ENCODE results near the gene RPS28.

The RPS28 gene

DNA sequence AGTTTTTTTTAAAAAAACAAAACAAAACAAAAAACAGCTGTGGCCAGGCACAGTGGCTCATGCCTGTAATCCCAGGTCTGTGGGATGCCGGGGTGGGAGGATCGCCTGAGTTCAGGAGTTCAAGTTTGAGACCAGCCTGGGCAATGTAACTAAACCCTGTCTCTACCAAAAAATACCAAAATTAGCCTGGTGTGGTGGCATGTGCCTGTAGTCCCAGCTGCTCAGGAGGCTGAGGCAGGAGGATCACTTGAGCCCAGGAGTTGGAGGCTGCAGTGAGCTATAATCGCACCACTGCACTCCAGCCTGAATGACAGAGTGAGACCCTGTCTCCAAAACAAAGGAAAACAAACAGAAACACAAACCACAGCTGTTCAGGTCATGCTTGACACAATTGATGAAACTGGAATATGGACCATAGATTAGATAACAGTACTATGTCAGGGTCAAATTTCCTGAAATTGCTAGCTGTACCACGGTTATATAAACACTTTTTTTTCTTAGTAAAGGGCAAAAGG, 35.8 kb downstream of the RPS28 start:
- DNase-seq (ENCODE audit: insufficient read length, low spot score) = no peak
- no peak for TF ChIP-seq POLR2A (IDR thresholded peaks at IDR 0.05; ENCODE audit: low read depth, low read length)
- TF ChIP-seq POLR2AphosphoS5 (IDR thresholded peaks at IDR 0.05; ENCODE audit: low read depth, low read length) = no peak
- no peak for TF ChIP-seq POU2F2 (IDR thresholded peaks at IDR 0.05; ENCODE audit: low read depth, low read length)
- TF ChIP-seq SPI1 (IDR thresholded peaks at IDR 0.05; ENCODE audit: low read depth, low read length) = no peak
- no peak for TF ChIP-seq TAF1 (IDR thresholded peaks at IDR 0.05; ENCODE audit: low read depth, low read length)
- TF ChIP-seq PAX5 (IDR thresholded peaks at IDR 0.05; ENCODE audit: insufficient read depth, low read length, severe bottlenecking) = no peak

DNA sequence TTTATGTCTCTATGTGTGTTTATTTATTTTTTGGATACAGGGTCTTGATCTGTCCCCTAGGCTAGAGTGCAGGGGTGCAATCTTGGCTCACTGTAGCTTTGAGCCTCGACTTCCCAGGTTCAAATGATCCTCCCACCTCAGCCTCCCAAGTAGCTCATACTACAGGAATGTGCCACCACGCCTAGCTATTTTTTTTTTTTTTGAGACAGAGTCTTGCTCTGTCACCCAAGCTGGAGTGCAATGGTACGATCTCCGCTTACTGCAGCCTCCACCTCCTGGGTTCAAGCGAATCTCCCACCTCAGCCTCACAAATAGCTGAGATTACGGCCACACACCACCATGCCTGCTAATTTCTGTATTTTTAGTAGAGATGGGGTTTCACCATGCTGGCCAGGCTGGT, 37.7 kb downstream of the RPS28 start:
- TF ChIP-seq SPI1 (IDR thresholded peaks at IDR 0.05; ENCODE audit: low read depth, low read length) (no peak), PAX5 (IDR thresholded peaks at IDR 0.05; ENCODE audit: insufficient read depth, low read length, severe bottlenecking) (no peak), POU2F2 (IDR thresholded peaks at IDR 0.05; ENCODE audit: low read depth, low read length) (no peak), POLR2AphosphoS5 (IDR thresholded peaks at IDR 0.05; ENCODE audit: low read depth, low read length) (no peak), POLR2A (IDR thresholded peaks at IDR 0.05; ENCODE audit: low read depth, low read length) (no peak), TAF1 (IDR thresholded peaks at IDR 0.05; ENCODE audit: low read depth, low read length) (no peak)
- DNase-seq (ENCODE audit: insufficient read length, low spot score) (no peak), FAIRE-seq (no peak)

More for the DNA sequence above, 35.8 kb downstream of the RPS28 start:
- no peak for FAIRE-seq

DNA sequence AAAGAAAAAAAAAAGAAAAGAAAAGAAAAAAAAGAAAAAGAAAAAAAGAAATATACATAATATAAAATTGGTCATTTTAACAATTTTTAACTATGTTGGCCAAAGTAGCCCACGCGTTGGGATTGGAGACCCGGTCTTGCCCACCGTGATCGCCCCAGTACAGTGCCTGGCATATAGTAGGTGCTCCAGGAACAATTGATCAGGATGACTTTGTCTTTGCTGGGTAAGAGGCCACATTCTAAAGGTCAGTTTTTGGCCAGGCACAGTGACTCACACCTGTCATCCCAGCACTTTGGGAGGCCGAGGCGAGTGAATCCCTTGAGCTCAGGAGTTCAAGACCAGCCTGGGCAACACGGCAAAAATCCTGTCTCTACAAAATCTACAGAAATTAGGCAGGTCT, 38.9 kb downstream of the RPS28 start:
- TF ChIP-seq POLR2AphosphoS5 (IDR thresholded peaks at IDR 0.05; ENCODE audit: low read depth, low read length) = no peak
- FAIRE-seq = no peak
- no peak for DNase-seq (ENCODE audit: insufficient read length, low spot score)

DNA sequence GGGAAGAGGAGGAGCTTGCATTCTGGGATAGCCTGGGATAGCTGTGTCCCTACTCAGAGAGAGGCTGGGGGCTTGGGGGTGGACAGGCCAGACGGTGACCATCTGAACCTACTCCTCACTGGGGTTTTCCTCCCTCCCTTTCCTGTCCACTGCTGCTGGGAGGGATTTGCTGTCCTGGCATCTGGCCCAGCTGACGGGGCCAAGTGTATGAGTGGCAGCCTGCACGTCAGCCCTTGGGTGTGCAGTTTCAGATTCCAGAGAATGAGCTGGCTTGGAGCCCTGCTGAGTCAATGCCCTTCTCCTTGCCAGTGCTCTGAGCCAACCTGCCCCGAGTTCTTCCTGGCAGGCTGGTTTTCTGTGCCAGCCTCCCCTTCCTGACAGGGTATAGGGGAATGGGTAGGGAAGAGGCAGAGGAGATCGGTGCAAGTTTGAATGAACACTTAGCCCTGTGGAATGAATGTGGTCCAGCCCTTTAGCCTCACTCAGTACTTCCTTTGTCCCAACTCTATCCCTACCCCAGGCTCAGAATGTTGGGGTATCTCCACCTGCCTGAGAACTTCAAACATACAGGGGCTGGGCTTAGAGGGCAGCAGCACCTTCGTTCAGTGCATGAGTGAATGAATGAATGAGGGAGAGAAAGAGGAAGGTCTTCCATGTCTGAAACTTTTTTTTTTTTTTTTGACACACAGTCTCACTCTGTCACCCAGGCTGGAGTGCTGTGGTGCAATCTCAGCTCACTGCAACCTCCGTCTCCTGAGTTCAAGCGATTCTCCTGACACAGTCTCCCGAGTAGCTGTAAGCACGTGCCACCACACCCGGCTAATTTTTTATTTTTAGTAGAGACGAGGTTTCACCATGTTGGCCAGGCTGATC, 40.9 kb downstream of the RPS28 start:
- TF ChIP-seq SPI1 (IDR thresholded peaks at IDR 0.05; ENCODE audit: low read depth, low read length) = no peak
- TF ChIP-seq POU2F2 (IDR thresholded peaks at IDR 0.05; ENCODE audit: low read depth, low read length) = no peak
- no peak for TF ChIP-seq POLR2A (IDR thresholded peaks at IDR 0.05; ENCODE audit: low read depth, low read length)
- TF ChIP-seq POLR2AphosphoS5 (IDR thresholded peaks at IDR 0.05; ENCODE audit: low read depth, low read length) = no peak
- no peak for TF ChIP-seq TAF1 (IDR thresholded peaks at IDR 0.05; ENCODE audit: low read depth, low read length)
- no peak for TF ChIP-seq PAX5 (IDR thresholded peaks at IDR 0.05; ENCODE audit: insufficient read depth, low read length, severe bottlenecking)
- no peak for FAIRE-seq
- DNase-seq (ENCODE audit: insufficient read length, low spot score) = no peak

DNA sequence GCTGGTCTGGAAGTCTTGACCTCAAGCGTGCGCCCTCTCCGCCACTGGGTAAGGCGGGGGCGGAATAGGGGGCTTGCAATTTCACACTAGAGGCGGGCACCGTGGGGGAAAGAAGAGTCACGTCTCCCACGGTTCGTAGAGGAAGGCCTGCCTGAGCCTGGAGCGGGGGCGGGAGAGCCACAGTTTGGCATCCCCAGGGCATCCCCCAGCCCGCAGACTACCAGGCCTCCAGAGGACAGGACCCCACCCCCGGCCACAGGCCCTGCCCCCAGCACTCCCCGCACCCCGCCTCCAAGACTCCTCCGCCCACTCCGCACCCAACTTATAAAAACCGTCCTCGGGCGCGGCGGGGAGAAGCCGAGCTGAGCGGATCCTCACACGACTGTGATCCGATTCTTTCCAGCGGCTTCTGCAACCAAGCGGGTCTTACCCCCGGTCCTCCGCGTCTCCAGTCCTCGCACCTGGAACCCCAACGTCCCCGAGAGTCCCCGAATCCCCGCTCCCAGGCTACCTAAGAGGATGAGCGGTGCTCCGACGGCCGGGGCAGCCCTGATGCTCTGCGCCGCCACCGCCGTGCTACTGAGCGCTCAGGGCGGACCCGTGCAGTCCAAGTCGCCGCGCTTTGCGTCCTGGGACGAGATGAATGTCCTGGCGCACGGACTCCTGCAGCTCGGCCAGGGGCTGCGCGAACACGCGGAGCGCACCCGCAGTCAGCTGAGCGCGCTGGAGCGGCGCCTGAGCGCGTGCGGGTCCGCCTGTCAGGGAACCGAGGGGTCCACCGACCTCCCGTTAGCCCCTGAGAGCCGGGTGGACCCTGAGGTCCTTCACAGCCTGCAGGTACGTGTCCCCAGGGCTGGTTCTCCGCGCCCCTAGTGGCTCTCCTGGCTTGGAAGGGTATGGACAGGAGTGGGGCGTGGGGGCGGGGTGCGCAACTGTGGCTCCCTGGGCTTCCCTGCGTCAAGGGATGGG, 42.8 kb downstream of the RPS28 start, which contains the start of gene ANGPTL4:
ANGPTL4 (plus strand) TSS at position 353 of the 969 bp plus-strand sequence; CDS start at position 520, 167 bp downstream.
- no peak for DNase-seq (ENCODE audit: insufficient read length, low spot score)
- FAIRE-seq = no peak
- TF ChIP-seq POU2F2 (IDR thresholded peaks at IDR 0.05; ENCODE audit: low read depth, low read length) (no peak), POLR2AphosphoS5 (IDR thresholded peaks at IDR 0.05; ENCODE audit: low read depth, low read length) (no peak), TAF1 (IDR thresholded peaks at IDR 0.05; ENCODE audit: low read depth, low read length) (no peak), SPI1 (IDR thresholded peaks at IDR 0.05; ENCODE audit: low read depth, low read length) (no peak), POLR2A (IDR thresholded peaks at IDR 0.05; ENCODE audit: low read depth, low read length) (no peak), PAX5 (IDR thresholded peaks at IDR 0.05; ENCODE audit: insufficient read depth, low read length, severe bottlenecking) (no peak)

DNA sequence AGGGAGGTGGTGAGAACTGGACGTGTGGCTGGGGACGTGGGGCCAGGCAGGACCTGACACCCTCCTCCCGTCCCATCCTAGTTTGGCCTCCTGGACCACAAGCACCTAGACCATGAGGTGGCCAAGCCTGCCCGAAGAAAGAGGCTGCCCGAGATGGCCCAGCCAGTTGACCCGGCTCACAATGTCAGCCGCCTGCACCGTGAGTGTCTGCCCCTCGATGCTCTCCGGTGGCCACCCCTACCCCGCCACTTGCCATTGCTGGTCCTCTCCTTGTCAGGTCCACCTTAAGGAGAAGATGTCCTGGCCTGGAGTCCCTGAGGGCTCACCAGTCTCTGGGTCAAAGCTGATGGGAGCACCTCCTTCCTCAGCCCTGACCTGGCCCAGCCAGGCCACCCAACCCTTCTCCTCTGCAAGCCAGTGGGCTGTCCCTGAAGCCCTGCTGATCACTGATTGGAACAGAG, 44.9 kb downstream of the RPS28 start:
- no peak for FAIRE-seq
- no peak for DNase-seq (ENCODE audit: insufficient read length, low spot score)
- TF ChIP-seq SPI1 (IDR thresholded peaks at IDR 0.05; ENCODE audit: low read depth, low read length) (no peak), TAF1 (IDR thresholded peaks at IDR 0.05; ENCODE audit: low read depth, low read length) (no peak), PAX5 (IDR thresholded peaks at IDR 0.05; ENCODE audit: insufficient read depth, low read length, severe bottlenecking) (no peak), POU2F2 (IDR thresholded peaks at IDR 0.05; ENCODE audit: low read depth, low read length) (no peak), POLR2AphosphoS5 (IDR thresholded peaks at IDR 0.05; ENCODE audit: low read depth, low read length) (no peak), POLR2A (IDR thresholded peaks at IDR 0.05; ENCODE audit: low read depth, low read length) (no peak)

DNA sequence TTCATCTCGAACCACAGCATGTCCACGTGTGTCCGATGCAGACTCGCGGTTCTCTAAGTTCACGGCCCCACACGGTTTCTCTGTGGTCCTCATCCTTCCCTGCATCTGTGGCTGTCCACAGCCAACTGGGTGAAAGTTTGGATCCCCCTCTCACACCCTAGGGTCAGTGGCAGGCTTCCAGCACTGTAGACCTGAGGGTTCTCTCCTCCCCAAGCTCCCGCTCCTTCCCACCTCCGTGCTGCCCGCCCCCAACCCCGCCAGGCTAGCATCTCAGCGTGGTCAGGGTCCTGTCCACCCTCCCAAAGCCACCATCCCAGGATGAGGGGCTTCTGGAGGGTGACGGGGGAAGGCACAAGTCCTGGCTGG, 45.6 kb downstream of the RPS28 start:
- TF ChIP-seq POLR2AphosphoS5 (IDR thresholded peaks at IDR 0.05; ENCODE audit: low read depth, low read length) = no peak
- TF ChIP-seq POLR2A (IDR thresholded peaks at IDR 0.05; ENCODE audit: low read depth, low read length) = no peak
- TF ChIP-seq SPI1 (IDR thresholded peaks at IDR 0.05; ENCODE audit: low read depth, low read length) = no peak
- no peak for TF ChIP-seq PAX5 (IDR thresholded peaks at IDR 0.05; ENCODE audit: insufficient read depth, low read length, severe bottlenecking)
- TF ChIP-seq POU2F2 (IDR thresholded peaks at IDR 0.05; ENCODE audit: low read depth, low read length) = no peak
- TF ChIP-seq TAF1 (IDR thresholded peaks at IDR 0.05; ENCODE audit: low read depth, low read length) = no peak
- FAIRE-seq (no peak), DNase-seq (ENCODE audit: insufficient read length, low spot score) (no peak)

DNA sequence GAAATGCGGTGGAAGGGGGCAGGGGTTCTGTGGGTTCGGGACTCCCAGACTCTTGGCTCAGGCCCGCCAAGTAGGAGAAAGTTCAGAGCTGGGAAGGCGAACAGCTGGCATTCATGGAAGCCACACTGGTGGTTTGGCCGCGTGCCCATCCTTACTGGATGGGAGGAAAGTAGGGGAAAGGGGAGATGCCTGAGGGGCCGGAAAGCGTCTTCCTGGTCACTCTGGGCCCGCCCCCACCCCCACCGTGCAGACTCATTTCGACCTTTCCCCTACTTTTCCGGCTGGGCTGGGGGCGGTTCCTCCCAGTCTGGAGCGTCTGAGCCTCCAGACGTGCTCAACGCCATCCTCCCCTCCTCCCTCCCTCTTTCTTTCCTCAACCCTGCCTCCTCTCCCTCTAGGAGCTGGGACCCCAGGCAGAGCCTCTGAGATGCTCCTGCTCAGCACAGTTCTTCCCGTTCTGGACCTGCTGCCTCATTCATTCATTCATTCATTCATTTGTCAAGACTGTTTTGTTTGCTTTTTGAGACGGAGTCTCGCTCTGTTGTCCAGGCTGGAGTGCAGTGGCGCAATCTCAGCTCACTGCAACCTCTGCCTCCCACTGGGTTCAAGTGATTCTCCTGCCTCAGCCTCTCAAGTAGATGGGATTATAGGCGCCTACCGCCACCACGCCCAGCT, 46.2 kb downstream of the RPS28 start:
- FAIRE-seq (no peak), DNase-seq (ENCODE audit: insufficient read length, low spot score) (no peak)
- TF ChIP-seq POU2F2 (IDR thresholded peaks at IDR 0.05; ENCODE audit: low read depth, low read length) (no peak), SPI1 (IDR thresholded peaks at IDR 0.05; ENCODE audit: low read depth, low read length) (no peak), POLR2AphosphoS5 (IDR thresholded peaks at IDR 0.05; ENCODE audit: low read depth, low read length) (no peak), TAF1 (IDR thresholded peaks at IDR 0.05; ENCODE audit: low read depth, low read length) (no peak), POLR2A (IDR thresholded peaks at IDR 0.05; ENCODE audit: low read depth, low read length) (no peak), PAX5 (IDR thresholded peaks at IDR 0.05; ENCODE audit: insufficient read depth, low read length, severe bottlenecking) (no peak)

Data from GM12891 (cell line).